GM21576 (cell line): Measurements from ENCODE around the gene OIT3.
"Not testable (repeated sequence)": the region's sequence is repeated elsewhere in the genome, so short reads cannot be mapped to it uniquely, and the experiment has no call there.

Source experiments
- ATAC-seq: cut with Tn5 transposase; IDR thresholded peaks from one replicate; pipeline ENCODE4 v1.9.1; 2021; ENCODE audit warnings: mild to moderate bottlenecking, moderate library complexity; ENCODE audit not compliant: unreplicated experiment

Gene OIT3

DNA sequence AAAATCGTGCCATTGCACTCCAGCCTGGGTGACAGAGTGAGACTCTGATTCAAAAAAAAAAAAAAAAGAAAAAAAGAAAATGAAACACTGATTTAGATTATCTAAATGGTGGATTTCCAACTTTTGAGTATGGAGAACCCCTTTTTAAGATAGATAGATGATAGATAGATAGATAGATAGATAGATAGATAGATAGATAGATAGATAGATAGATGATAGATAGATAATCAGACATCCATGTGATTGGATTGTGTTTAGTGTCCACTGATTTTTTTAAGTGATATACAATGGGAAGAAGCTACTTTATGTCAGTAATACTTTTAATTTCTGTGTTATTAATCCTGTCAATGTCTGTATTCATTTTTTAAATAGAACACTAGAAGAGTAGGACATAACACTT is 6.0 kb downstream of the OIT3 start:
- no peak for ATAC-seq

DNA sequence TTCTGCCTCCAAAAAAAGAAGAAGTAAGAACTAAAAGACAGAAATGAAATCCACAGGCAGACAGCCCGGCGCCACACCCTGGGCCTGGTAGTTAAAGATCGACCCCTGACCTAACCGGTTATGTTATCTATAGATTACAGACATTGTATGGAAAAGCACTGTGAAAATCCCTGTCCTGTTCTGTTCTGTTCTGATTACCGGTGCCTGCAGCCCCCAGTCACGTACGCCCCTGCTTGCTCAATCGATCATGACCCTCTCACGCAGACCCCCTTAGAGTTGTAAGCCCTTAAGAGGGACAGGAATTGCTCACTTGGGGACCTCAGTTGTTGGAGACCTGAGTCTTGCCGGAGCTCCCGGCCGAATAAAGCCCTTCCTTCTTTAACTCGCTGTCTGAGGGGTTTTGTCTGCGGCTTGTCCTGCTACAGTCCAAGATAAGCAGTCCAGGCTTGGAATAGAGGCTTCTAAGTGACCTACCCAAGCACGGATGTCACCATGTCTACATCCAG is 10.5 kb downstream of the OIT3 start:
- not testable (repeated sequence) for ATAC-seq

DNA sequence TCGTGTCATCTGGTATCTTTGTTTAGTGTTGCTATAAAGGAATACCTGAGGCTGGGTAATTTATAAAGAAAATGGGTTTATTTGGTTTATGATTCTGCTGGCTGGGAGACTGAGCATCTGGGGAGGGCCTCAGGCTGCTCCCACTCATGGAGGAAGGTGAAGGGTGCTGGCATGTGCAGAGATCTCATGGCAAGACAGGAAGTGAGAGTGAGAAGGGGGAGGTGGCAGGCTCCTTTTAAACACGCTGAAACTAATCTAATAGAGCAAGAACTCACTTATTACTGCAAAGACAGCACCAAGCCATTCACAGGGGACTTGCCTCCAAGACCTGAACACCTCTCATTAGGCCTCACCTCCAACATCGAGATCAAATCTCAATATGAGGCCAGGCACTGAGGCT is 11.3 kb downstream of the OIT3 start:
- ATAC-seq, result no peak

DNA sequence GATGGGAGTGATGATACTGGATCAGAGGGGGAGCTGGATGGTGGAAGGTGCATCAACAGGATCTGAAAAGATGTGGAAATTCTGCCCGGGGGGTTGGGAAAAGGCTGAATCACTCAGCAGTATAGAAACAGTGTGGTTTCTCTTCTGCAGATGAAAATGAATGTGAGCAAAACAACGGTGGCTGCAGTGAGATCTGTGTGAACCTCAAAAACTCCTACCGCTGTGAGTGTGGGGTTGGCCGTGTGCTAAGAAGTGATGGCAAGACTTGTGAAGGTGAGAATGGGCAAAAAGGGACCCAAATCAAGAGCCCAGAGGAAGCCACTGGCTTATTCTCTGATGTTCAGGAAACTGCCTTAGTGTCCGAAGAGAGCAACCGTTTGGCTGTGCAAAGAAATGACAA is 12.9 kb downstream of the OIT3 start:
- ATAC-seq, result no peak

DNA sequence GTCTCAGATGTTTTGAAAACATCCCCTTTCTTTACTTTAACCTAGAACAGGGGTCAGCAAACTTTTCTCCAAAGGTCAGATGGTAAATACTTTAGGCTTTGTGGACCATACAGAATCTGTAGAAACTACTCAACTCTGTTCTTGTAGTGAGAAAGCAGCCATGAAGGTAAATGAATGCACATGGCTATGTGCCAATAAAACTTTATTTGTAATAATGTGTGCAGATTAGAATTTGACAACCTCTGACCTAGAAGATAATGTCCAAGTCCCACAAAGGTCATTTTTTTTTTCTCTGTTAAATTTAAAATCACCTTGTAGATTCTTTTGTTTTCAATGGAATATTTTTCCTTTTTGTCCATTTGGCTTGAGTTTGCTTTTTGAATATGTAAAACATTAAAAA is 17.2 kb downstream of the OIT3 start:
- no peak for ATAC-seq

DNA sequence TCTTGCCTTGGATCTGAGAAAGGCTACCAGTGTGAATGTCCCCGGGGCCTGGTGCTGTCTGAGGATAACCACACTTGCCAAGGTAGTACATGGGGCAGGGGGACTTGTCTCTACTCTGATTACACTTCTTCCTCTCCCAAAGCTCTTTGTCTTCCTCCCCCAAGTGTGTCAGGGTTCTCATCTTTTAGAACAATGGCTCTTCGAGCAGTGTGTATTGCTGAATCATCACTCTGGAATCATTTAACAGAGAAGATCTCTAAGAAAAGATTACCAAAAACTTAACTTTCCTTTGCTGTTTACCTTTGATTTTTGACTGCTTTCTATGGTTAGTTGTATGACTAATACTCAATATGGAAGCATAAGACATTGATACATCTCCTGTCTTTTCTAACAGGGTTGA is 18.2 kb downstream of the OIT3 start:
- ATAC-seq, result no peak

DNA sequence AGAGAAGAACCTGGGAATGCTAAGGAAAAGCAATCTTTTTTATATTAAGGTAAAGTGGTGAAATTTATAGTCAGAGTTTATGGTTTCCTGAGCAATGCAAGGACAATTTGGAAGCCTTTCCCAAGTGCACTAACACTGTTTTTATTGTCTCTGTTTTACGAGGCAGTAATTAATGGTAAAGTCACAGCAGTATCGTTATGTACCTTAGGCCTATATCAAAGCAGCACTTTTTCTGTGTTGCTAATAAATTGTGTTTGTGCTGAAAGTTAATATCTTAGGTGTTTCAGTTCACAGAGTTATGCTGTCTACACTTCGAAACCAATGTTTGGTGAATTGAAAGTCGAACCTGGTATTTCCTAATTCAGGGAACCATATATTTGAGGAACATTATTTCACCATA is 19.2 kb downstream of the OIT3 start:
- no peak for ATAC-seq

DNA sequence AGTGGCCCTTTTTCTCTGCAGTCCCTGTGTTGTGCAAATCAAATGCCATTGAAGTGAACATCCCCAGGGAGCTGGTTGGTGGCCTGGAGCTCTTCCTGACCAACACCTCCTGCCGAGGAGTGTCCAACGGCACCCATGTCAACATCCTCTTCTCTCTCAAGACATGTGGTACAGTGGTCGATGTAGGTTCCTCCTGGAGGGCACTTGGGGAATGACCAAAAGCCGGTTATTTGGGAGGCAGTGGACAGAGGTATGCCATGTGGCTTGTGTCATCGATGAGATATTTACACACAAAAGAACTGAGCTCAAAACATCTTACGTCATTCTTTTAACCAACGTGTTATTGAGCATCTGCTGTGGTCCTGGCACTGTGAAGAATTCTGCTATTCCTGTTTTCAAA is 19.7 kb downstream of the OIT3 start:
- no peak for ATAC-seq

DNA sequence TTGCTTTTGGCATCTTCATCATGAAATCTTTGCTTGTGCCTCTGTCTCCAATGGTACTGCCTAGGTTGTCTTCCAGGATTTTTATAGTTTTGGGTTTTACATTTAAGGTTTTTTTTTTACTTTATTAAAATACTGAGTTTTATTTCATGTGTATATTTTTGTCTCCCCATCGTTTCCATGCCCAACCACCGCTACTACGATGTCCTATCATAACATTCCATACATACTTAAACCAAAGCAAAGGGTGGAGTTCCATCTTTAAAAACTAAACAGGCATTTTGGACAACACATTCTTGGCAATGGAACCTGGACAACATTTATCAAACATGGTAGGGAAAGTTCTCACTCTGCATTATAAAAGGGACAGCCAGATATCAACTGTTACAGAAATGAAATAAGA is 23.7 kb downstream of the OIT3 start:
- ATAC-seq, result not testable (repeated sequence)

DNA sequence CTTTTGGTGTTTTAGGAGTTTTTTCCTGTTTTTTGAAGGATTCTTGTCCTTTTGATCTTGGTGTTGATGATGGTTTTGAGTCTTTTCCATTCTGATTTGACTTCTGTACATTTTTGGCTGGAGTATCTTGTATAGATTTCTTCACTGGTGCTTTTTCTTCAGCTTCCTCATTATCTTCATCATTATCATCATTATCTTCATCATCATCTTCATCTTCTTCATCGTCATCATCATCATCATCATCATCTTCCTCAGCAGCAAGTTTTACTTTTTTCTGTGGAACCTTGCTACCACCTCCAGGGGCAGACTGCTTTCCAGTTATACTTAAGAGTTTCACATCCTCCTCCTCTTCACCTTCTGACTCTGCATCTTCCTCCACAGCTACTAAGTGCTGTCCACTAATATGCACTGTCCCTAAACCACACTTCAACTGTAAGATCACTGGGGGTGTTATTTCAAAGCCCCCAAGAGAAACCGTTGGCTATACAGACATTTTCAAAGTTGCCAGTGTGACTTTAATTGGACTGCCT is 24.3 kb downstream of the OIT3 start:
- not testable (repeated sequence) for ATAC-seq

DNA sequence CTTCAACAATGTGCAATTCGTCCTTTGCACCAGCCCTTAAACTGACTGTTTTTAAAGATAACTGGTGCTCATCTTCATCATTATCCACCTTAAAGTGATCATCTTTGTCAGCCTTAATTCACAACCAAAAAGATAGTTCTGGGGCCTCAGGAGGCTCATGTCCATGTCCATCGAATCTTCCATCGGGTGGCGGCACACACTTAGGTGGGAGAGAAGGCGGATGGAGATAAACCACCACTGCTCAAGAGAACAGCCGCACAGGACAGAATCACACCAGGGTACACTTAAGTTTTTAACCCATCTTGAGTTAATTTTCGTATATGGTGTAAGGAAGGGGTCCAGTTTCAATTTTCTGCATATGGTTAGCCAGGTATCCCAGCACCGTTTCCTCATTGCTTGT is 24.8 kb downstream of the OIT3 start:
- ATAC-seq, result no peak

DNA sequence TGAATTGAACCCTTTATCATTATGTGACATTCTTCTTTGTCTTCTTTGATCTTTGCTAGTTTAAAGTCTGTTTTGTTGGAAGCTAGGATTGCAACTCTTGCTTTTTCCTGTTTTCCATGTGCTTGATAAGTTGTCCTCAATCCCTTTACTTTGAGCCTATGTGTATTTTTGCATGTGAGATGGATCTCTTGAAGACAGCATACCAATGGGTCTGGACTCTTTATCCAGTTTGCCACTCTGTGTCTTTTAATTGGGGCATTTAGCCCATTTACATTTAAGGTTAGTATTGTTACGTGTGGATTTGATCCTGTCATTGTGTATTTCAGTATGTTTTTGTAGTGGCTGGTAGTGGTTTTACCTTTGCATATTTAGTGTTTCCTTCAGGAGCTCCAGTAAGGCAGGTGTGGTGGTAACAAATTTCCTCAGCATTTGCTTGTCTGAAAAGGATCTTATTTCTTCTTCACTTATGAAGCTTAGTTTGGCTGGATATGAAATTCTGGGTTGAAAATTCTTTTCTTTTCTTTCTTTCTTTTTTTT is 27.7 kb downstream of the OIT3 start:
- not testable (repeated sequence) for ATAC-seq

DNA sequence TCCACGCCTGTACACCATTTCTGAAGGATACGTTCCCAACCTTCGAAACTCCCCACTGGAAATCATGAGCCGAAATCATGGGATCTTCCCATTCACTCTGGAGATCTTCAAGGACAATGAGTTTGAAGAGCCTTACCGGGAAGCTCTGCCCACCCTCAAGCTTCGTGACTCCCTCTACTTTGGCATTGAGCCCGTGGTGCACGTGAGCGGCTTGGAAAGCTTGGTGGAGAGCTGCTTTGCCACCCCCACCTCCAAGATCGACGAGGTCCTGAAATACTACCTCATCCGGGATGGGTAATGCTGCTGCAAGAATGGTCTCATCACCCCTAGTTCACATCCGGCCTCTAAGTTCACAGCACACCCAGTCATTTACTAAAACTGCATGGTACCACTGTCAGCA is 30.8 kb downstream of the OIT3 start:
- ATAC-seq, result no peak

DNA sequence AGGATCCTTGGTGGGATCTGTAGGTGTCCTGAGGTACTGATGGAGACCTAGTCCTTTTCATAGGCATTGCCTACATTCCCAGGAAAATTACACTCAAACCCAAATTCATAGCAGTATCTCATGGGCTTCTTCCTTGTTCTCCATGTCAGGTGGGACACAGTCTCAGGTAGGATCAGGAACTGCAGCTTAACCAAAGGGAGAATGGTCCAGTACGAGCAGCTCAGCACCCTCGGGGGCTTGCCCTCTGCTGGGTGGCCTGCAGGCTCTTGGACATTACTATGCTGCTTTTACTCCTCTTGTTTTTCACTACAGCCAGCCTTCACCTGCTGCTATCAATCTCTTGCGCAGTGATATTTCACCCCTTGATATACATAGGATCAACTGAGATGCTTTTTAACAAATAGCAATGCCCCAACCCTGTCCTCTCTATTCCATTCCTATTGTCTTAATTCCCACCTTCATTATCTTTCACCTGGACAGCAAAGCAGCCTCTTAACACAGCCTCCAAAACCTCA is 32.5 kb downstream of the OIT3 start:
- ATAC-seq, result no peak

DNA sequence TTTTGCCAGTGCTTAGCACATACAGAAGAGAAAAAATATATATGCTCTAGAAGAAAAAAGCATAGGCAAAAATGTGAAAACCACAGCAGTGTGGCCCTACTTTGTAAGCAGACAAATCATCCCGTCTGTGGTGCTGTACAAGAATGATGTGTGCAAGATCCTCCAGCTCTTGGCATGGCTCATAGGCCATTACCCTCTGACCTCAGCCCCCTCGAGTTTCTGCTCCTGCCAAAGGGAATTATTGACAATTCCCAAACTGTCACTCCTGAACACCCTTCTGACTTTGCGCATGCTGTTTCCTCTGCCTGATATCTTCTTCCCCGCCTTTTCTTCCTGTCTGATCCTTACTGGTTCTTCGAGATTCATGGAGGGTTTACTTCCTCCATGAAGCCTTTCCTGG is 33.9 kb downstream of the OIT3 start:
- ATAC-seq, result no peak

DNA sequence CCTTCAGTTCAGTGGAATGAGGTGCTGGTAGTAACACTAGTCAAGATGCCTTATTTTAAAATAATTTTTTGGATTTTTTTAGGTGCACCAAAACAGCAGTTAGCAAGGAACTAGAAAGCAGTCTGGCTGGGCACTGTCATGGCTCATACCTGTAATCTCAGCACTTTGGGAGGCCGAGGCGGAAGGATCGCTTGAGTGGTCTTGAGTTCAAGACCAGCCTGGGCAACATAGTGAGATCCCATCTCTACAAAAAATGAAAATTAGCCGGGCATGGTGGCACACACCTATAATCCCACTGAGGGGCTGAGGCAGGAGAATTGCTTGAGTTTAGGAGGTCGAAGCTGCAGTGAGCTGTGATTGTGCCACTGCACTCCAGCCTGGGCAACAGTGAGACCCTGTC is 35.3 kb downstream of the OIT3 start:
- no peak for ATAC-seq

DNA sequence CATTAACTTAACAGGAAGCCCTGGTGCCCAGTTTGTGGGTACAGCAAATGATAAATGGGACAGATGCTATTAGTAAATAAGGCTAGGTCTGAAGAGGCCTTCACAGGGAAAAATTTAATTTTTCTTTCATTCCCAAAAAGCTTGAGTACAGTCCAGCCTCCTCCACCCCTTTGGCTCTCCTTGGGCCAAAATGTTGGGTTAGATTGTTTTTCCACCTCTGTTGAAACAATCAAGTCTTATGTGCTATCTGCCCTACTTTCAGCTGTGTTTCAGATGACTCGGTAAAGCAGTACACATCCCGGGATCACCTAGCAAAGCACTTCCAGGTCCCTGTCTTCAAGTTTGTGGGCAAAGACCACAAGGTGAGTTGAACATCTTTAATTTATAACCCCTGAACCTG is 36.7 kb downstream of the OIT3 start:
- no peak for ATAC-seq

DNA sequence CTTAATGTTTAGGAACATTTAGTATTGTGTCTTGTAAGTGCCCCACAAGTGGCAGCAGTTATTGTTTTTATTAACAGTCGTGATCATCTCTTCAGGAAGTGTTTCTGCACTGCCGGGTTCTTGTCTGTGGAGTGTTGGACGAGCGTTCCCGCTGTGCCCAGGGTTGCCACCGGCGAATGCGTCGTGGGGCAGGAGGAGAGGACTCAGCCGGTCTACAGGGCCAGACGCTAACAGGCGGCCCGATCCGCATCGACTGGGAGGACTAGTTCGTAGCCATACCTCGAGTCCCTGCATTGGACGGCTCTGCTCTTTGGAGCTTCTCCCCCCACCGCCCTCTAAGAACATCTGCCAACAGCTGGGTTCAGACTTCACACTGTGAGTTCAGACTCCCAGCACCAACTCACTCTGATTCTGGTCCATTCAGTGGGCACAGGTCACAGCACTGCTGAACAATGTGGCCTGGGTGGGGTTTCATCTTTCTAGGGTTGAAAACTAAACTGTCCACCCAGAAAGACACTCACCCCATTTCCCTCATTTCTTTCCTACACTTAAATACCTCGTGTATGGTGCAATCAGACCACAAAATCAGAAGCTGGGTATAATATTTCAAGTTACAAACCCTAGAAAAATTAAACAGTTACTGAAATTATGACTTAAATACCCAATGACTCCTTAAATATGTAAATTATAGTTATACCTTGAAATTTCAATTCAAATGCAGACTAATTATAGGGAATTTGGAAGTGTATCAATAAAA is 38.9 kb downstream of the OIT3 start:
- ATAC-seq, result no peak

DNA sequence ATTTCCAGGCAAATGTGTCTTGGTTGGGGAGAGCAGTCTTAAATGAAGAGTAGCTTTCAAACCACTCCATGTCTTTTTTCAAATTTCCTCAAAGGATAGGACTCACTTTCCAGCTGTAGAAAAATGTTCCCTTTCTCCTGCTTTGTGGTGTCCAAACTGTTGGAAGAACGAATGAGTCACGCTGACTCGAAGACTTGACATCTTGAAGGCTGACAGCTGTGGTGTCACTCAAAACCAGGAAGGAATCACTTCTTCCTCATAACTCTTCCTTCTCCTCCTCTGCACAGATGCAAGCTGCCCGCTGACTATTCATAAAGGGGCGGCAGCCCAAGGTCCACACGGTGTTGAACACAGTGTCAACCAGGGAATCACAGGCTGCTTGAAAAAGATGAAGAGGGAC is 41.8 kb downstream of the OIT3 start:
- ATAC-seq, result no peak

DNA sequence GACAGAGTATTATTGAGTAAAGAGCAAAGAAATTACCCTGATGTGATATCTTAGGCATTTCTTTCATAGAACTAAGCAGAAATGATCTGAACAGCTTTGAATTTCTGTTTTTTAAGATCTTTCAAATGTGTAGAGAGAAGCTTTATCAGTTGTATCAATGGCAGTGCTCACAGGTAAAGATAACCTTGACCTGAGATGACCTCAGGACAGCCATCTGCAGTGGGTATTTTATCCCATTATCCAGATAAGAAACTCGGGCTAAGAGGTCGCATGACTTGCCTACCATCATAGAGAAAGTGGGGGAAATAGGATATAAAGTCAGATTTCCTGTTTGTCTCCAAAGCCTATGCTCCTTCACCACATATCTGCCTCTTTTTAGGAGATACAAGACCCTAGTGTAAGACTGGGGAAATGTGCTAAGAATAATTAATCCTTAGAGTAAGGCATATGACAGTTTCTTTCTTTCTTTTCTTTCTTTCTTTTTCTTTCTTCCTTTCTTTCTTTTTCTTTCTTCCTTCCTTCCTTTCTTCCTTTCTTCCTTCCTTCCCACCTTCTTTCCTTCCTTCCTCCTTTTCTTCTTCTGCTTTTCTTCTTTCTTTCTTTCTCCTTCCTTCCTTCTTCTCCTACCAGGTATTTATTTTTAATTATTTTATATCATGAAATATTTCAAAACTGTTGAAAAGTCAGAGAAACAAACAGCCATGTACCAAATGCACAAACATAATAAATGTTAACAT is 50.1 kb downstream of the OIT3 start:
- no peak for ATAC-seq

DNA sequence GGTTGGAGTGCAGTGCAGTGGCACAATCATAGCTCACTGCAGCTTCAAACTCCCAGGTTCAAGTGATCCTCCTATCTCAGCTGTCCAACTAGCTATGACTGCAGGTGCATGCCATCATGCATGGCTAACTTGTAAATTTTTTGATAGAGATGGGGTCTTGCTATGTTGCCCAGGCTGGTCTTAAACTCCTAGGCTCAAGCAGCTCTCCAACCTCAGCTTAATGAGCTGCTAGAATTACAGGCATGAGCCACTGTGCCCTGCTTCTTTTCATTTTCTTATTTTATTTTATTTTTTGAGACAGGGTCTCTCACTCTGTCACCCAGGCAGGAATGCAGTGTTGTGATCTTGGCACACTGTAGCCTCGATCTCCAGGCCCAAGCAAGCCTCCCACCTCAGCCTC is 53.4 kb downstream of the OIT3 start:
- no peak for ATAC-seq

DNA sequence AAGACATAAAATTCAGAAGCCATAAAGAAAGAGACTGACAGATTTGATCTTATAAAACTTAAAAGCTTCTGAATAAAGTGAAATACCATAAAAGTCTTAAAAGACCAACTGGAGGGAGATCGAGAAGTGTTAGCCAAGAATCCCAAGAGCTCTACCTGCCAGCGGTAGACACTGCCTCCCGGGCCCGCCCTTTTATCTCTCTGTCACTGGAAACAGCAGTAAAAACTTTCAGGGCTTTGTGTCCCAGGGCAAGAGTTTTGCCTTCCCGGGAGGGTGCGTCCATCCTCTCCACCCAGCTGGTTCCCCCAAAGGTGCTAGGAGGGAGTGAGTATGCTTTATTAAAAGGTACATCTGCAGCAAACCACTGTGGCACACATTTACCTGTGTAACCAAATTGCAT is 55.2 kb downstream of the OIT3 start:
- ATAC-seq, result no peak
